ENCODE measurements around the gene CLTB.

CLTB gene

DNA sequence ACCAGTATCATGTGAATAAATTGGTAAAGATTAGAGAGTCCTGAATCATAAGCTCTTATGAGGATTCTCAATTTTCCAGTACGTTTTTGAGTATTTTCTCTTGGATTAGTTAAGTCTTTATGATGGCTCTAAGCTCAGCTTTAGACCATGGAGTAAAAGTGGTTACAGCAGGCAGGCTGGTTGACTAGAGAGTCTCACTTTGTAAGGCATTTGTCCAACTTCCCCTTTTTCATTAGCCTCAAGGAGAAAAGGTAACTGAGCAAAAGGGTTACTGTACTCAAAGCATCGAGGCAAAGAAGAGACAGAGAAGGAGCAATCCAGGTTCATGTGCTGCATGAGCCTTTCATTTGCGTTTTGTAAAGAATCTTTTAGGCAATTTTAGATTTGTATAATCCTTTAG, 36.5 kb downstream of the CLTB start:
- H3K27ac Mint-ChIP-seq: peak overlapping the region; percentile 55

DNA sequence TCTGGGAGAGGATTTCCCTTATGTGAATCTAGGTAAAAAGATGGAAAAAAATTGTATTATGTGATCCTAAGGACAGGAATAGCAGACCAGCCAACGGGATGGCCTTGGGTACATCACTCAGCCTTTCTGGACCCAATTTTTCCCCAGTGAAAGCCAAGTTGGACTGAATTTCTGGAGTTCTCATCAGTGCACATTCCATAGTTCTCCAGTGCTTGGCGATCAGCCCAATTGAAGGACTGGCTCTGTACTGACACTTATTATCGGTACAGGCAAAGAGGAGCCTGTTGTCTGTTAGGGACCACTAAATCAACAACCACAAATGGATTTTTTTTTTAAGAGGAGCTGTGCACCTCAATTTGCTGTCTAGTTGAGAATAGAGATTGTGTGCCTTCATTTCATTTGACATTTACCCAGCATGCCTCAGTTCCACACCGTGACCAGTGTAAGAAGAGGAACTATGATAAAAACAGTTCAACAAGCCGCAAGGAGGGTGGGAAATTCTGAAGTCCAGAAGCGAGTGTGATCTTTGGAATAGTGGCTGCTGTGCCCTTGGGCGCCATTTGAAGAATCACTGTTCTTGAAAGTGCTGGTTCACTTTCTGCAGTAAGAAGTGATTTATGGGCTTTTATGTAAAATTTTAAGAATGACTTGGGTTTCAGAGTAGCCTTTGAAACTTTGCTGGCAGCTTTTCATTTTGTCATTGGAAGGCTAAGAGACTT, 43.1 kb downstream of the CLTB start:
- peaks cover 2% of the 10 kb centered on the region for H3K27me3 Mint-ChIP-seq (ENCODE audit: low read depth, poor library complexity)
- H3K9me3 Mint-ChIP-seq: no peaks in the 10 kb centered on the region
- H3K4me1 Mint-ChIP-seq: no peaks in the 10 kb centered on the region
- TF ChIP-seq, protein P1, sequence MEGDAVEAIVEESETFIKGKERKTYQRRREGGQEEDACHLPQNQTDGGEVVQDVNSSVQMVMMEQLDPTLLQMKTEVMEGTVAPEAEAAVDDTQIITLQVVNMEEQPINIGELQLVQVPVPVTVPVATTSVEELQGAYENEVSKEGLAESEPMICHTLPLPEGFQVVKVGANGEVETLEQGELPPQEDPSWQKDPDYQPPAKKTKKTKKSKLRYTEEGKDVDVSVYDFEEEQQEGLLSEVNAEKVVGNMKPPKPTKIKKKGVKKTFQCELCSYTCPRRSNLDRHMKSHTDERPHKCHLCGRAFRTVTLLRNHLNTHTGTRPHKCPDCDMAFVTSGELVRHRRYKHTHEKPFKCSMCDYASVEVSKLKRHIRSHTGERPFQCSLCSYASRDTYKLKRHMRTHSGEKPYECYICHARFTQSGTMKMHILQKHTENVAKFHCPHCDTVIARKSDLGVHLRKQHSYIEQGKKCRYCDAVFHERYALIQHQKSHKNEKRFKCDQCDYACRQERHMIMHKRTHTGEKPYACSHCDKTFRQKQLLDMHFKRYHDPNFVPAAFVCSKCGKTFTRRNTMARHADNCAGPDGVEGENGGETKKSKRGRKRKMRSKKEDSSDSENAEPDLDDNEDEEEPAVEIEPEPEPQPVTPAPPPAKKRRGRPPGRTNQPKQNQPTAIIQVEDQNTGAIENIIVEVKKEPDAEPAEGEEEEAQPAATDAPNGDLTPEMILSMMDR (IDR thresholded peaks at IDR 0.05): no peak
- peaks cover 29% of the 10 kb centered on the region for H3K36me3 Mint-ChIP-seq (ENCODE audit: low read depth)
- no peak for DNase-seq
- no peak overlapping the region for H3K4me3 Mint-ChIP-seq
- H3K27ac Mint-ChIP-seq: no peak overlapping the region

More for the DNA sequence above, 36.5 kb downstream of the CLTB start:
- no peak overlapping the region for H3K4me3 Mint-ChIP-seq
- H3K9me3 Mint-ChIP-seq: no peaks in the 10 kb centered on the region
- peaks cover 46% of the 10 kb centered on the region for H3K36me3 Mint-ChIP-seq (ENCODE audit: low read depth)
- H3K4me1 Mint-ChIP-seq: no peaks in the 10 kb centered on the region
- TF ChIP-seq, protein P1 (IDR thresholded peaks at IDR 0.05): no peak
- no peak for DNase-seq
- no peaks in the 10 kb centered on the region for H3K27me3 Mint-ChIP-seq (ENCODE audit: low read depth, poor library complexity)

DNA sequence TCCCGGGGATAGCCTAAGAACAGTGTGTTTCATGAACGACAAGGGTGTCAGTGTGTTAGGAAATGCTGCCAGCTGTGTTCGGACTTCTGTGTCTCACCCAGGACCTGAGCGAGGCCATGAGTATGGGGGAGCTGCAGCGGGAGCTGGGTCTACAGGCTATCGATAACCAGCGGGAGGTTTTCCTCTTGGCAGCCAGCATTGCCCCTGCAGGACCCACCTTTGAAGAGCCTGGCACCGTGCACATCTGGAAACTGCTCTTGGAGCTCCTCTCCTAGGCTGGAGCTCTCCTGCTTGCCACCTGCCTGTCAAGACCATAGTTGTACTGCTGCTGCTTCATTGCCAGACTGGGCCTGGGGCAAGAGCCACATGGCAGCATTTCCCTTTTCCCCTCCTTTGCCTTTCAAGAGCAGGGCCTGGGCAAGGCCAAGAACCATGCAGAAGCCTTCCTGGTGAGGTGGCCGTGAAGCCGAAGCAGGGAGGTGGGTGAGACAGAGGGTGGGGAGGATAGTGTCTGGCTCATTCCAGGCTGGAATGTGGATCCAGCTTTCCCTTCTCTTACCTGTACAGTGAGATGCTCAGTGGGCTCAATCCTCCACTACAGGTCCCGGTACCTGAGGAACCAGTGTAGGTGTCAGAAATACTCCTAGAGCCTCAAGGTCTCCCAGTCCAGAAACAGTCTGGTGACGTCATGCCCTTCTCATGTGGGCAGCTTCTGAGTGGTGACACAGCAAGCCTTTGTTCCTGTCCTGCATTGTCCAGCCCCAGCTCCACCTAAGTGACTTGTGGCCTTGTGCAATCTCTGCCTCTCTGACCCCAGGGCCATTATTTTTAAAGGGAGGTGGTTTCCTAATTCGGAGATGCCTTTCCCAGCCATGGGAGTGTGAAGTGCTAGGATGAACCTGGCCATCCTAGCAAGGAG, 44.5 kb downstream of the CLTB start:
- no peak overlapping the region for H3K4me3 Mint-ChIP-seq
- H3K4me1 Mint-ChIP-seq: peaks cover 8% of the 10 kb centered on the region
- H3K9me3 Mint-ChIP-seq: no peaks in the 10 kb centered on the region
- H3K36me3 Mint-ChIP-seq (ENCODE audit: low read depth): peaks cover 42% of the 10 kb centered on the region
- no peak overlapping the region for H3K27ac Mint-ChIP-seq
- no peak for DNase-seq
- TF ChIP-seq, protein P1 (IDR thresholded peaks at IDR 0.05): no peak
- H3K27me3 Mint-ChIP-seq (ENCODE audit: low read depth, poor library complexity): peaks cover 14% of the 10 kb centered on the region

DNA sequence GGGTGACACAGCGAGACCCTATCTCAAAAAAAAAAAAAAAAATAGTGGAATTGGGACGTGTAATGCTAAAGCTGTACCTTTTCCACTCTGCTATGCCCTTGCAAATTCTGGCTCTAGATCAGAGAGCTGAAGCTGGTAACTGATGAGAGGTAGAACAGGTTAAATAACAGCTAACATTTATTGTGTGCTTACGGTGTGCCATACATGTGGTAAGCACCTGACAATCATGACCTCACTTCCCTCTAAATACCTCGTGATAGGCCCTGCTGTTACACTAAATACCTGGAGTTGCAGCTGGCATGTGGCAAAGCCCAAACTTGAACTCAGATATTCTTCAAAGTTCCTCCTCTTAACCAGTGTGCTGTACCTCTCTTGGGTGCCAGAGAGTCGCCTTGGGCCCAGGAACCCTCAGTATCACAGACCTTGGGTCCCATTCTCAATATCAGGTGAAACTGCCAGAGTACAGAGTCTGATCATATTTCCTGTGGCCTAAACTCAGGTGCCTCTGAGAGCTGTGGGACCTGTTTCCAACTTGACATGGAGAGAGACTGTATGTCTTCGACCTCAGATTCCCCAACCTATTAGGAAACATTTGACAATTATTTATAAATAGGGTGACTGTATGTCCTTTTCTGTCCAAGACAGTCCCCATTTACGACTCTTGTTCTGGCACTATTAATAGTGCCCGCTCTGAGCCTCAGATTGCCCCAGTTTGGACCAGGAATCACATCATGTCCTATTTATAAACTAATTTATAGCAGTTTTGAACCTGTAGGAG, 46.2 kb downstream of the CLTB start:
- Mint-ChIP-seq H3K9me3 (no peaks in the 10 kb centered on the region), H3K4me3 (no peak overlapping the region), H3K27ac (no peak overlapping the region), H3K4me1 (peaks cover 14% of the 10 kb centered on the region), H3K36me3 (ENCODE audit: low read depth) (peaks cover 37% of the 10 kb centered on the region), H3K27me3 (ENCODE audit: low read depth, poor library complexity) (peaks cover 23% of the 10 kb centered on the region)
- no peak for DNase-seq
- TF ChIP-seq, protein P1 (IDR thresholded peaks at IDR 0.05): no peak

DNA sequence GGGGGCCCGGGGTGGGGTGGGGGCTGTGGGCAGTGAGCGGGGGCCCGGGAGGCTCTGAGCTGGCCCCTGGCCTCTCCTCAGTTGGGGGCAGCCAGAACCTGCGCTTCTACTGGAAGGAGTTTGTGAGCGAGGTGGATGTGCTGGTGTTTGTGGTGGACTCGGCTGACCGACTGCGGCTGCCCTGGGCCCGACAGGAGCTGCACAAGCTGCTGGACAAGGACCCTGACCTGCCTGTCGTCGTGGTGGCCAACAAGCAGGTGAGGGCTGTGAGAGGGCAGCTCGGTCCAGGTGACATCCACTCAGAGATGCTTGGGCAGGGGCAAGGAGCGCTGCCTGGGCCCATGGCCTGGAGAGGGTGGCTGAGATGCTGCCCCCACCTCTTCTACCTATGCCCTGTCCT, 47.6 kb downstream of the CLTB start:
- H3K36me3 Mint-ChIP-seq (ENCODE audit: low read depth): peaks cover 37% of the 10 kb centered on the region
- TF ChIP-seq, protein P1 (IDR thresholded peaks at IDR 0.05): no peak
- H3K9me3 Mint-ChIP-seq: no peaks in the 10 kb centered on the region
- peaks cover 36% of the 10 kb centered on the region for H3K27me3 Mint-ChIP-seq (ENCODE audit: low read depth, poor library complexity)
- peaks cover 14% of the 10 kb centered on the region for H3K4me1 Mint-ChIP-seq
- H3K4me3 Mint-ChIP-seq: no peak overlapping the region
- no peak for DNase-seq
- H3K27ac Mint-ChIP-seq: no peak overlapping the region

All from nephron progenitor cell (in vitro differentiated cells).